Lung (tissue), 12 donors: ENCODE results near the gene DCAF7. TPM values are rescaled to one million over a fixed set of nuclear protein-coding genes. Genes with fewer than 3 reads are reported as not detected.

Source experiments
- ATAC-seq: fragments of 200-7000 bp; cut with Tn5 transposase; one replicate; pipeline ENCODE4 v1.9.1; 2020; ENCODE audit warnings: moderate number of reproducible peaks; ENCODE audit not compliant: insufficient read depth, low FRiP score
- DNase-seq, 3 donors: peaks; one replicate each; pipeline ENCODE4 v3.0.0-alpha.2; 2013 to 2017
- H3K27ac ChIP-seq, 2 donors: one replicate each; pipeline ENCODE4 v1.5.1; 2013; ENCODE audit warnings: mild to moderate bottlenecking in 2 of 2, moderate library complexity in 2 of 2, control low read depth in 1 of 2, inconsistent platforms in 1 of 2, low read depth in 1 of 2, low read length in 1 of 2
- H3K27me3 ChIP-seq, 3 donors: one replicate each; pipeline ENCODE4 v1.5.1; 2013; ENCODE audit warnings: low read length in 2 of 3; ENCODE audit not compliant: control insufficient read depth in 3 of 3, insufficient read depth in 3 of 3
- H3K36me3 ChIP-seq, 4 donors: one replicate each; pipeline ENCODE4 v1.5.1; 2013; ENCODE audit warnings: low read length in 4 of 4, mild to moderate bottlenecking in 1 of 4, moderate library complexity in 1 of 4; ENCODE audit not compliant: control insufficient read depth in 4 of 4, insufficient read depth in 4 of 4
- H3K4me1 ChIP-seq, 5 donors: one replicate each; pipeline ENCODE4 v1.5.1; 2013; ENCODE audit warnings: low read length in 5 of 5, mild to moderate bottlenecking in 2 of 5, moderate library complexity in 1 of 5; ENCODE audit not compliant: control insufficient read depth in 5 of 5, insufficient read depth in 5 of 5
- H3K4me3 ChIP-seq: one replicate; pipeline ENCODE4 v1.5.1; 2013; ENCODE audit warnings: mild to moderate bottlenecking, control low read depth, moderate library complexity
- H3K9ac ChIP-seq, 2 donors: one replicate each; pipeline ENCODE4 v1.5.1; 2013; ENCODE audit warnings: low read length in 2 of 2, control low read depth in 1 of 2; ENCODE audit not compliant: insufficient read depth in 1 of 2
- H3K9me3 ChIP-seq, 4 donors: one replicate each; pipeline ENCODE4 v1.5.1; 2013; ENCODE audit warnings: low read length in 3 of 4, mild to moderate bottlenecking in 1 of 4, moderate library complexity in 1 of 4; ENCODE audit not compliant: control insufficient read depth in 4 of 4, insufficient read depth in 3 of 4
- CTCF ChIP-seq: IDR thresholded peaks from 2 replicates; pipeline ENCODE4 v1.5.1; 2012; ENCODE audit warnings: mild to moderate bottlenecking; ENCODE audit errors: control extremely low read depth, extremely low read depth
- WGBS, 2 donors: extraction: QIAGEN DNeasy Blood & Tissue Kit; methylation state at CpG; one replicate each; pipeline ENCODE4 v1.1.7; 2013; 5-methylcytosine and 5-hydroxymethylcytosine counted together
- polyA plus RNA-seq, 2 donors: library from polyadenylated mRNA; stranded (reverse); fragments of 200-250 nt; gene quantifications; one replicate each; pipeline ENCODE4 v1.2.1, GENCODE V29; 2013
- total RNA-seq, 2 donors: library from RNA; depleted of rRNA in 1 of 2; stranded (reverse); fragments of >200 nt in 1 of 2; gene quantifications; one replicate each; pipeline ENCODE4 v1.2.1, GENCODE V29; 2014 to 2021
- donor health status: control.
- donor health status: control.
- donor health status: Bipolar disorder and iron deficiency.
- donor health status: healthy.
- donor health status: DM: yes; HTN: yes; CAD: no.

Gene DCAF7
- total and polyA plus RNA-seq, 4 donors, result 21.7 to 76.6 (median 44.1) TPM

- no peak for ATAC-seq
- DNase-seq, result no peak
- 66 to 86% methylated on average over 1 of the region's 1 CpG for WGBS, 2 donors
These were observed 34.9 kb upstream of the DCAF7 start for GRCh38 chr17:63515426-63515825.

GRCh38 chr17:63516910-63517824 is 33.1 kb upstream of the DCAF7 start:
- Histone ChIP-seq H3K27me3 (no peaks in the 10 kb centered on the region), H3K9me3 (no peaks in the 10 kb centered on the region), H3K9ac (no peak overlapping the region), H3K27ac (no peak overlapping the region), H3K36me3 (no peaks in the 10 kb centered on the region), H3K4me3 (no peak overlapping the region), H3K4me1 (no peaks in the 10 kb centered on the region)
- WGBS, 2 donors, result 80 to 81% methylated on average over 6 of the region's 6 CpGs
- no peak for ATAC-seq
- DNase-seq, result no peak
- TF ChIP-seq CTCF, result no peak

More at GRCh38 chr17:63515426-63515825, 34.9 kb upstream of the DCAF7 start:
- Histone ChIP-seq H3K27ac (no peak overlapping the region), H3K27me3 (no peaks in the 10 kb centered on the region), H3K4me1 (no peaks in the 10 kb centered on the region), H3K36me3 (no peaks in the 10 kb centered on the region), H3K9ac (no peak overlapping the region), H3K9me3 (no peaks in the 10 kb centered on the region), H3K4me3 (no peak overlapping the region)
- TF ChIP-seq CTCF, result no peak

- no peak for ATAC-seq
- WGBS, 2 donors, result 82% methylated on average over 8 of the region's 8 CpGs
- no peaks in the 10 kb centered on the region for H3K4me1 ChIP-seq
These were observed 32.3 kb upstream of the DCAF7 start for GRCh38 chr17:63517825-63518534.

More at GRCh38 chr17:63517825-63518534, 32.3 kb upstream of the DCAF7 start:
- Histone ChIP-seq H3K27me3 (no peaks in the 10 kb centered on the region), H3K9ac (no peak overlapping the region), H3K27ac (no peak overlapping the region), H3K9me3 (no peaks in the 10 kb centered on the region), H3K36me3 (no peaks in the 10 kb centered on the region), H3K4me3 (no peak overlapping the region)
- no peak for DNase-seq
- no peak for TF ChIP-seq CTCF
